OCI-M1 (cell line): ENCODE data around the gene DRC3.

Experiments
- DNase-seq: peaks from one replicate; lab custom pipeline; 2025; lab: John Stamatoyannopoulos, UW

The DRC3 gene

DNA sequence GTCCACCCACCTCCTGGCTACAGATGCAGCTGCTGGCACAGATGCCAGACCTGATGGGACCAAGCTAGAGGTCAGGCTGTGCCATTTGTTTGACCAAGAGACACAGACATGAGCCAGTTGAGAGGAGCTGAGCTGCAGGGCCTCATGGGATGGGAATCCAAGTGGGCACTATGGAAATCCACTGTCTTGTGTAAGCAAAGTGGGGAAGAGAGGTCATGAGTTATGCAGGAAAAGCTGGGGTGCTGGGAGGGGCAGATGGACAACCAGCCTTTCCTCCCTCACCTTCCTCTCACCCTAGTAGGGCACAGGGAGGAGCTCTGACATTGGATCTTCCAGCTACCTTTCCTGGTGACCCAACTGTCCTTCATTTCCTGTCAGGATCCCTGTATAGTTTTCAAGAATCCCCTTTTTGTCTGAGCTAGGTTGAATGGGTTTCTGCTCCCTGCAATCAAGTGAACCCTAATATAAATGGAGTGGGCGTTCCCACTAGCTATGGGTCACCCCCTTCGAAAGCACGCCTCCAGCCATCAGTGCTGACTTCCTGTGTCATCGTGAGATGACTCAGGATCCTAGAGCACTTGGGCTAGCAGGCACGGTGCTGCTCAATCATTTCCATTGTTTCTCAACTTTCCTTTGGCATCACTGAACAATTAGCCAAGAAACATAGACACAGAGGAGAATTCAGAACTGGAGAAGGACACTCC is 52.7 kb downstream of the DRC3 start:
- no peak for DNase-seq

DNA sequence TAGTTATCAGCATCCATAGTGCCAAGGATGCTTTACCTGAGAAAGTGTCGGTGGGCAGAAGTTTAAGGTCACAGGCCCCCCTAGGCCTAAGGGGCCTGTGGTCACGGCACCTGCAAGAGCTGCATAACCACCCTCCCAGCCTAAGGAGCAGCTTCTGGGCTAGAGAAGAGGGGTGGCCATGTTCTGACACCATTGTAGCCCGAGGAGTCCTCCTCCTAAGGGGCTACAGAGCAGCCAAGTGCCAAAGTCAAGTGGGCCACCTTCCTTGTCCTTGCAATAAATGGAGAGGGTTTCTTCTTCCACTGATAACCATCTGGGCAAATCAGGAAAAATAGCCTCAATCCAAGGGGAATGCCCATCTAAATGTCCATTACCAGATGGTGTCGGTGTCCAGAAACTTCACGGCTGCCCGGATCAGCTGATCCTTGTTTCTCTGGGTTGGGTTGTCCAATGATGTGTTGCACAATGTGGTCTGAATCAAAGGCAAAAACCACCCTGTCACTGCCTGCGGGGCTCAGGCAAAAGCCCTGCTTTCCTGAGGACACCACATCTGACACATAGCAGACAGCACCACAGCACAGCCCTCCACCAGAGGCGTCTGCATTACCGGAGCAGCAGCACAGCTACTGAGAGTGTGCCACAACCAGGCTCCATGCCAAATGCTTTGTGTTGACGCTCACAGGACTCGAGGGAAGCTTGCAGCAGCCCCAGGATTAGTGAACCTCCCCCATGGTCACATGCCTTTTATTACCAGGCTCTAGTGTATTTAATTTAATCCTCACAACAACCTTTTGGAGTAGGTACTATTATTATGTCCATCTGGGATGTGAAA is 53.5 kb downstream of the DRC3 start:
- no peak for DNase-seq

DNA sequence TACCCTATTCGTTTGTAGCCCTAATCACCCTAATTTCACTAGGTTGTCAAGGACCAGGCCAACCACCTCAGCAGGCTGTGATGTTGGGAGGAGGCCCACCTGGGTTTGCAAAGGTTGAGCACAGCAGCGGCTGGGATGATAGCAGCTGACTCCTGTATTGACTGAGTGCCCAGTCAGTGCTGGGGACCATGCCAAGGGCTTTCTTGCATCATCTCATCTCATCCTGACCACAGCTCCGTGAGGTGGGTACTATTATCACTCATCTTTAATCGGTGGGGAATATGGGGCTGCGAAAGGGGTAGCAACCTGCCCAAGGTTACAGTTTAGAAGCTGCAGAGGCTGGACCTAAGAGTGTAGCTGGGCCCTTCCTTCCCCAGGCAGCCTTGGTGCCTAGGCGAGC is 54.6 kb downstream of the DRC3 start:
- DNase-seq = no peak

DNA sequence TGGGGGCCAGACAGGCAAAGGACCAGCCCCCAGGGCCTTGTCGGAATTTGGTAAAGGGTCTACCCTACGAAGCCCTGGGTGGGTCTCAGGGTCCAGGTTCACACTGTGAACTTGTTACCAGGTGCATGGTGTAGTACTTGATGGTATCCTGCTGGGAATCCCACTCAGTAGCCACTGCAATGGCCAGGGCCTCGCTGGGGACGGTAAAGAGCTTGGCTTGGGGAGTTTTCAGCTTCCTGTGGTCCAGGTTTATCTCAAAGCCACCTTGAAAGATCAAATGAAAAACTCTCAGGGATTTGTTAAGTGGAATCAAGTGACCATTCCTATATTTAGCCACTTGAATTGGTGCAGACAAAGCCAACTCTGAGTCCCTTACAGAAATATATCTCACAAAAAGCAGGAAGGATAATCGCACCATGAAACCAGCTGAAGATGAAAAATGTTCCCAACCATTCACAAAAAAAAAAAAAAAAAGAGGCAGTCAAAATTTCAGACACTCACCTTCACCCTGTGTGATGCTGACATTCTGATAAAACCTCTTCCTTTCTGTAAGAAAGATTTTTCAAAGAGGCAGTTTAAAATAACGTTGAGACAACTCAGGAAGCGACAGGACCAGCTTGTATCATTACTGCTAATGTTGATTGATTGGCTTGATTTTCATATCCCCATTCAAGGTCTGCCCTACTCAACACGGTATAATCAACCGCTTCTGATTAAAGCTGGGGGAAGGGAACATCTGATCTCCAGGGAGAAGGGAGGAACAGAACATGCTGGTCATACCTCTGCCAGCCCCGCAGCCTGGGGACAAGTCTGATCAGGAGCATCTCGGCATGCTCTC is 55.7 kb downstream of the DRC3 start:
- DNase-seq = no peak

DNA sequence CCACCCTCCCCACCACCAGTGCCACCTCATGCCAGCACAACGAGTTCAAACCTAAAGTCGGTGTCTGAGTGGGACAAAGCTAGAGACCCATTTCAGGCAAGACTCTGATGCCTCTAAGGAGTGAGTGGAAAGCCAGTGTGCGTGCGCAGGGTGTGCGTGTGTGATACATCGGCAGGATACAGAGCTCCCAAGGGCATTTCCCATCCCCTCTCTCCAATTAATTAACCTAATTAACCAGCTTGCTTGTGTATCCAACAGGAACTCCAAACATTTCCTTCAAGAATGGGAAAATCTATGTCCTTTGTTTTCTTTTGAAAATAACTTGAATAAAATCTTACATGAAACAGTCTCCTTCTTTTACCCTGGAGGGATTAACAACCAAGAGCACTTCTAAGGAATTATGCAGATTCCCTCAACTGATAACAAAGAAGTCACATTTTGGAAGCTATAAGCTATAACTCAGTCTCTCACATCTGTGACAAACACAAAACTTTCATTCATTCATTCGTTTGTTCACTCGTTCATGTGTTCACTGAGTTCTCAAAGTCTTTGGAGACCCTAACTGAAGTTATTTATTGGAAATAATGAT is 56.4 kb downstream of the DRC3 start:
- DNase-seq = no peak

DNA sequence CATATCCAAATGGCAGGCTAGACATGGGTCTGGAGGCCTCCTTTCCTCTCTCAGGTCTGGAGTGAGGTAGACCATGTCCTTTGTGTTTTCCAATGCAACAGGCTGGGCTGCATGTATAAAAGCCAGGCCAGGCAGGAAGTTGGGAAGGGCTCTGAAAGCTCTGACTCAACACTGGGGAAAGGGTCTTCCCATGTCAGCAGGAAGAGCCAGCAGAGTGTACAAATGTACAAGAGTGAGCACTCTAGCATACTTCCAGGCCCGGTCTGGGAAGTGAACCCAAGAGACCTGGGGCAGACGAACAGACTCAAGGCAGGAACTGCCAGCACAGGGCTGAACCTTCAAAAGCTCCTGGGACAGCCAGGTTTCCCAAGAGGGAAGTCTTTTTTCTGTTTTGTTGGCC is 59.3 kb downstream of the DRC3 start:
- no peak for DNase-seq

DNA sequence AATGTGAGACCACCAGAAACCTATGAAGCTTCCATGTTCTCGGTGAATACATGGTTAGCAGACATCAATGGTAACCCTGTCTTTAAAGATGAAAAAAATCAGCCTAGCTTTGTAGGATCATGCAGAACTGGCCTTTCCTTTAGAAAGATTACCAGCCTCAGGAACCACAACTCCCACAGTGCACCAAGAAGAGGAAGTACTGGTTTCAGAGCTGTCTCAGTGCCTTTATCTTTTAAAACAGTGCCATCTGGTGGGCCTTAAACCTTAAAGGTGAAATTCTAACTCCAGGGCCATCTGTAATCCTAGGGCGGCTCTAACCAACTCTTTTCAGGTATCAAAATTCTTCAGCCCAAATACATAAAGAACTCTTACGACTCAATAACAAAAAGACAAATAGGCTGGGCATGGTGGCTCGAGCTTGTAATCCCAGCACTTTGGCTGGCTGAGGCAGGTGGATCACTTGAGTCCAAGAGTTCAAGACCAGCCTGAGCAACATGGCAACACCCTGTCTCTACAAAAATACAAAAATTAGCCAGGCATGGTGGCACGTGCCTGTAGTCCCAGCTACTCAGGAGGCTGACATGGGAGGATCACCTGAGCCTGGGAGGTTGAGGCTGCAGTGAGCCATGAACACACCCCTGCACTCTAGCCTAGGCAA is 60.9 kb downstream of the DRC3 start:
- peak; percentile 86 for DNase-seq

DNA sequence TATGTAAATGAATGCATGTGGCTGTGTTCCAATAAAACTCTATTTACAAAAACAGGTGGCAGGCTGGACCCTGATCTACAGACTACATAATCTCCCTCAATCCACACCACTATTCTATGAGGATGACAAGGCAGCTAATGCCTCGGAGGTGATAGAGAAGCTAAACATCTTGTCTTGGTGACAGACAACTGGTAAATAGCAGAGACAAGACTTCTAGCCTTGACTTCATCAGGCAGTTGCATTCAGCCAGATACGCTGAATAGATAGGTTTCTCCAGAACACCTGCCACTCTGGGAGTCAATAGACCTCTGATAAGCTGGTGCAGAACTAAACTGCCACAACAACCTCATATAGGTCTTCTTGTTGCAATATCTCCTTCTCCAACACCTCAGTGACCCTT is 63.0 kb downstream of the DRC3 start:
- no peak for DNase-seq

DNA sequence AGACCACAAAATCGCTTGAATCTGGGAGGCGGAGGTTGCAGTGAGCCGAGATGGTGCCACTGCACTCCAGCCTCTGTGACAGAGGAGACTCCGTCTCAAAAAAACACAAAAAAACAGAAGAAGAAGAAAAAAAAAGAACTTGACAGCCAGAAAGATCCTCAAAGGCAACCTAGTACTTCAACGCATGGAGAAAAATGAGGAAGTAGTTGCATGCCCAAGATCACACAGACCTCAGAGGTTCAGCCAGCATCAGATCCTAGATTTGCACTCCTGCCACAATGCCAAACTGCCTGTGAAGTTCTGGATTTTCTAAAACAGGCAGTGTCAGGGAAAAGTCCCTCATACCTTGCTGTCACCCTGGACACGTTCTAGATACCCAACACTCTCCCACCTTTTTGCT is 64.8 kb downstream of the DRC3 start:
- peak; percentile 75 for DNase-seq

DNA sequence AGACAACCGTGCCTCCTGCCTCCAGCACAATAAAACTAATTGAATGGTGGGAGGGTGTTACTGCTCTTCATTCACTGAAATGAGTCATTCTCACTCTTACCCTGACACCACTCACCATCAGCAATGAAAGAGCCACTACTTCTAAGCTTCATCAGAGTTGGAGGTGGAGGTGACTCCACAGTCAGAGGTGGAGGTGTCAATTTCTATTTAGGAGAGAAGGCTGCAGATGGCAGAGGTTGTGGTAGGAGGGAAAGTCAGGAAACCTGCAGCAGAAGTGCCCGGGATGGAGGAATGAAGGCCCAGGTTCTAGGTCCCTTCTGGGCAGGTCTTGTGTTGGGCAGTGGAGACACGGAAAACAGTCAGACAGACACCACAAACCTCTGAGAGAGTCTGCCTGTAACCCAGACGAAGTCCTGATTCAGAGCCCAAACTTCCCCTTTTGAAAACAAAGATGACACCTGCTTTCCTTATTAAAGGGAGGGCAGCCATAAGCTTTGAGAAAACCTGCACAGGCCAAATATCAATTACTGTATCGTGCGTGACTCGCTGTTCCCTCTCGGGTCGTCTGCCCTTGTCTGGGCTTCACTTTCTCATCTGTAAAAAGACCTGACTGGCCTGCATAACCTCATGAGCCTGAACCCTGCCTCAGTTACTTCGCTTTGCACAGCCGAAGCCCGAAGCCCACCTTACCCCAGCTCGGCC is 65.6 kb downstream of the DRC3 start:
- DNase-seq = peak; percentile 66

DNA sequence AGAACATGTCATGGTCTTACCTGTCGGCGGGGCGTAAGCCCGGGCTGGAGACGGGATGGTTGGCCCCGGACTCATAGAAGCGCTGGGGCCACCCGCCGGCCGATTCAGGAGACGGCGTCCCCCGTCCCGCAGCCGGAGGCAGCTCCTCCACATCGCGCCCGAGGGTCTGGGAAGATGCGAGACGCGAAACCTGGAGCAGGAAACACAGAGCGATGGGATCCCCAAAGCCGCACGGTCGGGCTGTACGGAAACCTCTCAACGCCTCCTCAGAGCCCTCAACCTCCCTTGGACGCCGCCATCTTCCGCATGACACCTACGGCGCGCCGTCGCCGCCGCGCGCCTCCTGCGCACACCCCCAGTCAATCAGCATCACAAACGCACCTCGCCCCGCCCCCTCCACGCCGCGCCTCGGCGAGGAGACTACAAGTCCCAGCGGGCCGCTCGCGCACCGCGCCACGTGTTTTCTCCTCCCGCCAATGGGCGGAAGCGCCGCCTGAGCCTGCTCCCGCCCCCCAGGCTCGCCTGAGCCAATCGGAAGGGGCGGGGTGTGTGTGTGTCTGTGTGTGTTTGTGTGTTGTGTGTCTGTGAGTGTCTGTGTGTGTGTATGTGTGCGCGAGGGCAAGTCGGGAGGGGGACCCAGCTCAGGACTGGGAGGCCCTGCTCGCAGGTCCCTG is 66.3 kb downstream of the DRC3 start, which contains the start of the genes ATPAF2 and GID4:
ATPAF2 (minus strand) TSS at position 308 of the 674 bp plus-strand sequence; CDS start at position 153, 155 bp downstream.
GID4 (plus strand) TSS at position 548 of the 674 bp plus-strand sequence; CDS start at position 605, 57 bp downstream.
- DNase-seq = peak; percentile 98

DNA sequence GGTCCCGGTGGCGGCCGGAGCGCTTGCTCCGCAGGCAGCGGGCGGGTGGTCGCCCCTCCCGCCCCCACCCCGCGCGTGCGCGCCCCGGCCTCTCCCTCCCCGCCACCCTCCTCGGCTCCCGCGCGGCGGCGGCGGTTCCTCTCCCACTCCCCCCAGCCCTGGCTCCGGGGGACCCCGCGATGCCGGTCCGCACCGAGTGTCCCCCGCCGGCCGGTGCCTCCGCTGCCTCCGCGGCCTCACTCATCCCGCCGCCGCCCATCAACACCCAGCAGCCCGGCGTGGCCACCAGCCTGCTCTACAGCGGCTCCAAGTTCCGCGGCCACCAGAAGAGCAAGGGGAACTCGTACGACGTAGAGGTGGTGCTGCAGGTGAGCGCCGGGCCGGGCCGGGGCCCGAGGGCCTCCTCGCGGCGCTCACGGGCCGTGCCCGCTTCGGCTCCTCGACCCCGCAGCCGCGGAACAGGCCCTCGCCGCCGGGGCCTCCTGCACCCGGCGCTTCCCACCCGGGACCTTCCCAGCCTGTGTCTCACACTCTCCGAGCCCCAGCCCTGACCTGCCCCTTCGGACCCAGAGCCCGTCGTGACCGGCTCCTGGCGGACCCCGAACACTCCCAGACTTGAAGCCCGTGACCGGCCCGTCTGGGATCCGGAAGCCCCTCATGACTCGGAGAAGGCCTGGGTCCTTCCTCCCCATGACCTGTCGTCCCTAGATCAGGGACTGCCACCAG is 67.0 kb downstream of the DRC3 start:
- DNase-seq = peak; percentile 38

DNA sequence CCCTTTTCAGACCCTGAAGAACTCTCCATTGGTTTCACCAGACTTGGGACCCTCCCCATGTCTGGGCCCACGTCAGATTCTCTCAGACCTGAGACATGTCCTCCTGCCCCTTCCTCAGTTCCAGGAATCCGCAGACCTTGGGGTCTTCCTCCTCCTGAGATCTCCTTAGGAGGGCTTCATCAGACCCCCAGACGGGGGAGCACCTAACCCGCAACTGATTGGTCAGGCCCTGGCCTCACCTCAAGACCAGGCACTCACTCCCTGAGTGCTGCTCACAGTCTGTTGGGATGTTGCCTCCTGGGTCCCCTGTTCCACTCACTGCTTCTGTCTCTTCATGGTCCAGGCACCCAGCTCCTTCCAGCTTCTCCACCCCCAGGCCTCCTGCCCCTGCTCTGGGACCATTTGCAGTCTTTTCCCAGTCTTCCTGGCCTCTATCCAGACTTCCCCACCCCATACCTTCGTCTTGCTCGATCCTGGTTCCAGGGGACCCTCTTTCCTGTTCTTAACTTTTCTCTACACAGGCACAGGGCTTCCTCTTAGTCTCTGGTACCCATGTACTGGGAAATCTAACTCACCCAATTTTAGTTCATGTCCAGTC is 67.7 kb downstream of the DRC3 start:
- peak; percentile 37 for DNase-seq

DNA sequence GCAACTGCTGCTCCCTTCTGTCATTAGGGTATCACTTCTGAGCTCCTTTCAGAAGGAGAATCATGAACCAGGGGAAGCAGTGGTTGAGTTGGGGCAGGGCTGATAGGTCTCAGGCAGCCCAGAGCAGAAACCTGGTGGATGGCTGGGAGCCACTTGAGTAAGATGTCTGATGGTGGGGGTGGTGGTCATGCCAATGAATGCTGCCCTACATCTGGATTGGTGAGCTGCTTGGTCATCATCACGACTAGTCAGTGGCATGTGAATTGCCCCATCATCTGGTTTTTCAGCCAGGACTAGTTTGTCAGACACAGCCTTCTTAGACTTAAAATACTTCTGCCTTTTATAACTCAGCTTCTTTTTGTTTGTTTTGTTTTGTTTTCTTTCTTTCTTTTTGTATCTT is 69.1 kb downstream of the DRC3 start:
- DNase-seq = peak; percentile 7

DNA sequence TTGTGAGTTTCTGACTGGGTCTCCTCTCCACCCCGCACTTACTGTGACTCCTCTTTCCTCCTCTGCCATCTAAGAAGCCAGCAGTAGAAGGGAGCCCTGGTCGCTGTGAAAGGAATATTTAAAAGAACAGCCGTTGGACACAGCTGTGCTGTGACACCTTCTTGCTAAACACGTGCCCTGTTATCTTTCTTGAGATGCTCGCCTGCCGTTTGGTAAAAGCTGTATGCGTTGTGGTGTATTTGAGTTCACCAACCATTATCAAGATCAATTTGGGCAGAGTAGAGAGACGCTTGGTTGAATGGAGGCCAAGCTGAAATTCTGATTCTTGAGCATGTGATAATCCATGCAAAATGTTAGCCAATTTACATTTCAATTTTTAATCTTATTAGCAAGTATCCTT is 70.3 kb downstream of the DRC3 start:
- DNase-seq = peak; percentile 71

DNA sequence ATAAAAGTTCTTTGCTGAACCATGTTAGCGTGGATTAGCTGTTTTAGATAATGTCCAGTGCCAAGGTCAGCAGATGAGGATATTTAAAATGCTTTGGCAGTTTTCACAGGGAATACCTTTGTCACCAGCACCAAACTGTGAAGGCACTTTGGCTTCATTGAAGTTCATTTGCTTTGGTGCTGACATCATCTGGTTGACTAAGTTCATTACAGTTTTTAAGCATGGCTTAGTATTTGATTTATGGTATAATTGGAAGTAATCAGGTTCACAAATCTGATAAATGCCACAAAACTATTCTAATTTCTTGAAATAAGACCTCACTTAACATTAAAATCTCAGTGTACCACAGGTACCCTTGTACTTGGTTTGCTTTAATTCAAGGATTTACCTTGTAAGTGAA is 70.8 kb downstream of the DRC3 start:
- peak; percentile 52 for DNase-seq

DNA sequence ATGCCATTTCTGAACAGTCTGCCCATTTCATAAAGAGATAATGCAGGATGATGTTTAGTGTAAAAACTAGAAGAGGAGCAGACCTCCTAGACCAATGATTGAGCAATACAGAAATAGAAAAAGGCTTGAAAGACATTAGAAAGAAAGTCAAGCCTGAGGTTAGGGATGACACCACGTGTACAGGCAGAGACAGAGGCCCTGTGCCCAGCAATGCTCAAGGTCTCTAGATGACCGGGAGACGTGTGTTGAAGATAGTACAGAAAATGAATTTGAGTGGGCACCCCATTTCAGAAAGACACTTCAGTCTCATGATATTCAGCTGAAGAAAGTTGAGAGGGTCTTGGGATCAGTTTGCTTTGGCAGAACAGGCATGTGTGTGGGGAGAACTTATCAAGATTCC is 71.9 kb downstream of the DRC3 start:
- peak; percentile 1 for DNase-seq

DNA sequence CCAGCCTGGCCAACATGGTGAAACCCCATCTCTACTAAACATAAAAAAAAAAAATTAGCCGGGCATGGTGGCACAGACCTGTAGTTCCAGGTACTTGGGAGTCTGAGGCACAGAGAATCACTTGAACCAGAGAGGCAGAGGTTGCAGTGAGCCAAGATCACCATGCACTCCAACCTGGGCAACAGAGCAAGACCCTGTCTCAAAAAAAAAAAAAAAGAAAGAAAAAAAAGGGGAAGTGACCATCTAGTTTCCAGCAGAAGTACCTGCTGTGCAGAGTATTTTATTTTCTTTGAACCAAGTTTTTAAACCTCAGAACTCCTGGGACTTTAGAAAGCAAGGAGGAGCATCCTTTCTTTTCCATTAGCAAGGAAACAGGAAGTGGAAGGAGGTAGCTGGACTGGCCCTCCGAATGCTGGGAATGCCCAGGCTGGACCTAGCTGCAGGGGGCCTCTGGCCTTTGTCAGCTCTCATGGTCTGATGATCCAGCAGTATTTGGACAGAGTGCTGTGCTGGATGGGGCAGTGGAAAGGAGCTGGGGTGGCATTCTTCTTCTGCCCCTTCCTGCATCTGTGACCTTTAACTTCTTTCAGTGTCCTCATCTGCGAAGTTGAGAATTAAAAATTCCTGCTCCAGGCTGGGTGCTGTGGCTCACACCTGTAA is 73.2 kb downstream of the DRC3 start:
- peak; percentile 7 for DNase-seq

DNA sequence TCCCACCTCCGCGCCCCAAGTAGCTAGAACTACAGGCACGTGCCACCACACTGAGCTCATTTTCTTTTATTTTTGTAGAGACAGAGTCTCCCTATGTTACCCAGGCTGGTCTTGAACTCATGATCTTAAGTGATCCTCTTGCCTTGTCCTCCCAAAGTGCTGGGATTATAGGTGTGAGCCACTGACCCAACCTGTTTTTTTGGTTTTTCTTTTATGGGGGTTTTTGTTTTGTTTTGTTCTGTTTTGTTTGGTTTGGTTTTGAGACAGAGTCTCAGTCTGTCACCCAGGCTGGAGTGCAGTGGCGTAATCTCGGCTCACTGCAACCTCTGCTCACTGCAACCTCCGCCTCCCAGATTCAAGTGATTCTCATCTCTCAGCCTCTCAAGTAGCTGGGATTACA is 82.9 kb downstream of the DRC3 start:
- DNase-seq = no peak
